GM12892 (cell line): ENCODE results near the gene MACROD2.

Experiments used
- POLR2A ChIP-seq: IDR thresholded peaks from 2 replicates; pipeline ENCODE4 v1.6.1; 2011; ENCODE audit warnings: low read depth, low read length, control low read depth
- POLR2AphosphoS5 ChIP-seq: IDR thresholded peaks from 2 replicates; pipeline ENCODE4 v1.6.1; 2011; ENCODE audit warnings: low read depth, low read length, control low read depth
- TAF1 ChIP-seq: IDR thresholded peaks from 2 replicates; pipeline ENCODE4 v1.6.1; 2011; ENCODE audit warnings: low read depth, mild to moderate bottlenecking, control low read depth, low read length, borderline replicate concordance

GRCh38 chr20:15060265-15061060 is 1065.1 kb downstream of the MACROD2 start:
- TF ChIP-seq POLR2AphosphoS5 (no peak), POLR2A (no peak), TAF1 (no peak)
